ENCODE results near the gene NUP50.

Gene NUP50

DNA sequence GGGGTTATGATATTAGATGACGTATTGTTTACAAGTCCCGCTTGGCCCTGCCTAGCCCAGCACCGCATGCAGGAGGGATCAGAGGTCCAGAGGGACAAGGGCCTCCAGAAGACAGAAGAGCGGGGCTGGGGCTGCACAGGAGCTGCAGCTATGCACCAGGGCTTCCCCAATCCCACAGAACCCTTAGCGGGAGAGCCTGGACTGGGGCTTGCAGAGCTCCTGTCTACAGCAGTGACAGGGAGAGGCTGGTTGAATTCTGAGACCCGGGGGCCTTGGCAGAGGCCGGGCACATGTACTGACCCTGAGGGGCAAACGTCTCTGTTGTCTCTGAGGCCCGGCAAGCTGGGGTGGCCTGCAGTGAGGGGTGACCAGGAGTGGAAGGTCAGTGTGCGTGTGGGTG lies 70.1 kb downstream of the NUP50 start:
- no peak for DNase-seq

DNA sequence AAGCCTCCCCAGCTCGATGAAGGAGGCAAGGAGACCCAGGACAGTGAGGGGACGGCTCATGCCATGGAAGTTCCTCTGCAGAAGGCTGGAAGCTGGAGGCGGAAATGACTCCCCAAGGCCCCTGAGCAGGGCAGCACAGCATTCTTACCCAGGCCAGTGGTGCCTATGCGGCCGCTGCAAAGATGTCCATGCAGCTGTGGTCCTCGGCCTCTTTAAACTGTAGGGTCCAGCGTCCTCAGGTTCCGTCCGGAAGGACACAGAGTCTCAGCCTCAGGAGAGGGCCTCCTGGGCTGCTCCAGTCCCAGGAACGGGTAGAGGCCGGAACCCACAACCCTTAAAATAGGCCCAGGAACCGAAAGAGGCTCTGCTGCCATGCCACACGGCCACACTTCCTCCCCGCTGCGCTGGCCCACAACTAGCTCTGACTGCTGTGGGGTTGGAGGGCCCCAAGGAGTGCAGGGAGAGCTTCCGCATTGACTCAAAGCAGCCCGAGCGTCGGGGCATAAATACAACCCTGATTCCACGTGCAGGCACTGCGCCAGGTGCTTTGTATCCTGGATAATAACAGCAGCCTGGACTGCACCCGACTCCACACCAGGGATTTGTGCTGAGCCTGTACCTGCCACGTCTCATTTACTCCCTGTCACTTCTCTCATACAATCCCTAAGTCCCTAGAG lies 71.5 kb downstream of the NUP50 start:
- DNase-seq = no peak

DNA sequence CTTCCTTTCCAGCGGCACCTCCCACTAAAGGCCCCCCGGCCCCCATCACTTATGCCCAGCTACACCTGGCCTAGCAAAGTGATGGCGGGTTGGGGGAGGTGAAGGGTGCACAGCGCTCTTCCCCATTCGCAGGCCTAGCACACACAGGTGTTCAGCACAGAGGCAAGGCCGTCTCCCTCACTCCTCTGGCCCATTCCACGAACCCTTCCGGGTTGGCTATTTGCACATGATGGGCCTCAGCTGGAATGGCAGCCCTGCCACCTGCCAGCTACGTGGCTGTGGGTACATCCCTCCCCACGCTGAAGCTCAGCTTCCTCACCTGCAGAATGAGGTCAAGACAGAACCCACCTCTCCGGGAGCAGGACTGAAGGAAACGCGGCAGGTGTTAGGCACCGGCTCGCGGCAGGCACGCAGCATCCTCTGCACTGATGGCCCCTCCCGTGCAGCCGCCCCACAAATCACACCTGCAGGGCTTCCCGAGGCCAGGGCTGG lies 72.2 kb downstream of the NUP50 start:
- no peak for DNase-seq

DNA sequence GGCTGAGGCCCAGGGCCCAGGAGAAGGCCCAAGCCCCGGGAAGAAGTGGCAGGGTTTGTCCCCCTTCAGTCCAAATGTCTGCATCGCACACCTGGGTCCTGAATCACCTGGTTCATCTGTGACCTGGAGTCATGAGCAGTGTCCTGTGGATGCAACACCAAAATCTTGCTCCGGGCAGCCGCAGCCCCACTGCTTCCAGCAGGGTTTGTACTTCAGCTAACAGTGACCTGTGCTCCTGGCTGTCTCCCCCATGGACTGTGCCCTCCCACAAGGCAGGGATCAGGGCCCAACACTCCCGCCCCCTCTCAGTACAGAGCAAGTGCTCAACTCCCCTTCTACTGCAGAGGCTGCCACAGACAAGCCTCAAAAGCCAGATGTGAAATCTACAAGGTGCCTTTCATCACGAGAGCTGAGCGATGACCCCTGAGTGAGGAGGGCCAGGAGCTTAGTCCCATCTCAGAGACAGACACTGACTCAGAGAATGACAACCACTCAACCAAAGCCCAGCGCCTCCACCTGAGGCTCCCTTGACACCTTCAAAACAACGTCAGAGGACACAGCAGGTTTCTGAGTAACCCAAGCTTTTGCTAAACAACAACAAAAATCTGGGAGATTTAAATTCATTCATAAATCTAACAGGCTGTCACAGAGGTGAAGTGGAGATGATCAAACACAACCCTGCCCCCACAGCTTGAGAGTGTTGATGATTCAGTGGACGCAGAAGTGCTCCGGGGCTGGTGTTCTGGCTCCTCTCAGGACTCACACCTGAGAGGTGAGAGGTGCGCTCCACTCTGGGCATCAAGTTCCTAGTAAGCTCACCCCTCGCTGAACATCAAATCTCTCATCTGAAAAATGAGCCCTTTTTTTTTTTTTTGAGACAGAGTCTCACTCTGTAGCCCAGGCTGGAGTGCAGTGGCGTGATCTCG lies 73.6 kb downstream of the NUP50 start:
- no peak for DNase-seq
